ENCODE results near the gene GAPVD1.
"Not testable (repeated sequence)": the region's sequence is repeated elsewhere in the genome, so short reads cannot be mapped to it uniquely, and the experiment has no call there.

Gene GAPVD1

GRCh38 chr9:125261501-125262293 lies at the start of gene GAPVD1:
Gene GAPVD1, plus strand, starts transcription at chr9:125261826. Its CDS starts 37,096 bp downstream, at chr9:125298922.
- peak; percentile 77 to 88 for DNase-seq (ENCODE audit: low read depth in 2 of 2)

GRCh38 chr9:125214186-125214585 lies 47.4 kb upstream of the GAPVD1 start:
- no peak for DNase-seq (ENCODE audit: low read depth in 2 of 2)

- DNase-seq (ENCODE audit: low read depth in 2 of 2) = no peak
Observed at GRCh38 chr9:125218621-125219020, 43.0 kb upstream of the GAPVD1 start.

- DNase-seq (ENCODE audit: low read depth in 2 of 2) = not testable (repeated sequence)
Observed at GRCh38 chr9:125224858-125225257, 36.8 kb upstream of the GAPVD1 start.

GRCh38 chr9:125227761-125228160 lies 33.9 kb upstream of the GAPVD1 start:
- DNase-seq (ENCODE audit: low read depth in 2 of 2) = no peak

GRCh38 chr9:125233678-125234077 lies 27.9 kb upstream of the GAPVD1 start:
- no peak for DNase-seq (ENCODE audit: low read depth in 2 of 2)

GRCh38 chr9:125234099-125234498 lies 27.5 kb upstream of the GAPVD1 start:
- DNase-seq (ENCODE audit: low read depth in 2 of 2) = not testable (repeated sequence)

GRCh38 chr9:125235804-125236519 lies 25.7 kb upstream of the GAPVD1 start:
- DNase-seq (ENCODE audit: low read depth in 2 of 2) = no peak

- DNase-seq (ENCODE audit: low read depth in 2 of 2) = not testable (repeated sequence)
Observed at GRCh38 chr9:125236520-125237159, 25.0 kb upstream of the GAPVD1 start.

GRCh38 chr9:125238127-125238914 lies 23.3 kb upstream of the GAPVD1 start:
- no peak for DNase-seq (ENCODE audit: low read depth in 2 of 2)

GRCh38 chr9:125238915-125239446 lies 22.6 kb upstream of the GAPVD1 start:
- DNase-seq (ENCODE audit: low read depth in 2 of 2) = no peak

- DNase-seq (ENCODE audit: low read depth in 2 of 2) = no peak
Observed at GRCh38 chr9:125239631-125240597, 21.7 kb upstream of the GAPVD1 start.

GRCh38 chr9:125240649-125240999 lies 21.0 kb upstream of the GAPVD1 start:
- DNase-seq (ENCODE audit: low read depth in 2 of 2) = peak in 1 of 2 donors; percentile 9

GRCh38 chr9:125241000-125241862 lies 20.4 kb upstream of the GAPVD1 start, which contains the start of gene HSPA5:
Gene HSPA5, minus strand, starts transcription at chr9:125241343. Its CDS starts 217 bp downstream, at chr9:125241126.
- peak; percentile 99 to 100 for DNase-seq (ENCODE audit: low read depth in 2 of 2)

GRCh38 chr9:125241863-125242739 lies 19.5 kb upstream of the GAPVD1 start:
- peak in 1 of 2 donors; percentile 10 for DNase-seq (ENCODE audit: low read depth in 2 of 2)

- DNase-seq (ENCODE audit: low read depth in 2 of 2) = no peak
Observed at GRCh38 chr9:125243792-125244260, 17.8 kb upstream of the GAPVD1 start.

GRCh38 chr9:125246261-125246667 lies 15.4 kb upstream of the GAPVD1 start:
- no peak for DNase-seq (ENCODE audit: low read depth in 2 of 2)

- DNase-seq (ENCODE audit: low read depth in 2 of 2) = no peak
Observed at GRCh38 chr9:125254231-125254630, 7.4 kb upstream of the GAPVD1 start.
